GM19463 (cell line): ENCODE data around the gene RNASE7.

Source experiments
- ATAC-seq: cut with Tn5 transposase; IDR thresholded peaks from one replicate; pipeline ENCODE4 v1.9.1; 2021; ENCODE audit warnings: mild to moderate bottlenecking, moderate library complexity; ENCODE audit not compliant: unreplicated experiment

RNASE7 gene

GRCh38 chr14:21084998-21085853 is 43.1 kb downstream of the RNASE7 start:
- ATAC-seq, result no peak

GRCh38 chr14:21086908-21087293 is 44.7 kb downstream of the RNASE7 start:
- ATAC-seq, result no peak

- ATAC-seq, result peak; percentile 54
Measured at GRCh38 chr14:21087294-21088091, 45.3 kb downstream of the RNASE7 start.

- no peak for ATAC-seq
Measured at GRCh38 chr14:21088687-21089086, 46.5 kb downstream of the RNASE7 start.

- ATAC-seq, result no peak
Measured at GRCh38 chr14:21089271-21089670, 47.1 kb downstream of the RNASE7 start.

- no peak for ATAC-seq
Measured at GRCh38 chr14:21089877-21090193, 47.7 kb downstream of the RNASE7 start.

GRCh38 chr14:21090194-21090939 is 48.2 kb downstream of the RNASE7 start:
- no peak for ATAC-seq

GRCh38 chr14:21090940-21091663 is 48.9 kb downstream of the RNASE7 start:
- ATAC-seq, result no peak

- no peak for ATAC-seq
Measured at GRCh38 chr14:21091821-21092272, 49.7 kb downstream of the RNASE7 start.

GRCh38 chr14:21092273-21093011 is 50.3 kb downstream of the RNASE7 start:
- ATAC-seq, result peak; percentile 93

- ATAC-seq, result no peak
Measured at GRCh38 chr14:21093018-21093417, 50.9 kb downstream of the RNASE7 start.
